Sigmoid colon (tissue), 4 donors: Measurements from ENCODE around the gene KIAA0040.

Source experiments
- CTCF ChIP-seq, 4 experiments: fragments of 450-650 bp in 3 of 4; fragments of 200-600 bp in 1 of 4; IDR thresholded peaks; one replicate each; pipeline ENCODE4 v1.5.1; 2016 to 2019; ENCODE audit warnings: antibody characterized with exemption in 4 of 4, mild to moderate bottlenecking in 3 of 4, moderate library complexity in 2 of 4
- EP300 ChIP-seq, 4 donors: sonication (generic); formaldehyde crosslinking; IDR thresholded peaks; one replicate each; pipeline ENCODE4 v1.6.1; 2017; ENCODE audit warnings: antibody characterized with exemption in 4 of 4
- POLR2A ChIP-seq, 2 donors: fragments of 450-650 bp; IDR thresholded peaks; one replicate each; pipeline ENCODE4 v1.6.1; 2016; ENCODE audit warnings: antibody characterized with exemption in 2 of 2, mild to moderate bottlenecking in 2 of 2, moderate library complexity in 2 of 2
- POLR2AphosphoS5 ChIP-seq, 4 donors: sonication (generic); formaldehyde crosslinking; IDR thresholded peaks; one replicate each; pipeline ENCODE4 v1.6.1; 2017; ENCODE audit warnings: antibody characterized with exemption in 4 of 4

GRCh38 chr1:175127565-175127964 lies 65.0 kb downstream of the KIAA0040 start:
- TF ChIP-seq EP300 (IDR thresholded peaks at IDR 0.05) (no peak), POLR2AphosphoS5 (IDR thresholded peaks at IDR 0.05) (no peak), CTCF (IDR thresholded peaks at IDR 0.05) (no peak), POLR2A (IDR thresholded peaks at IDR 0.05) (no peak)
